GM04503 (cell line): Measurements from ENCODE around the gene TMEM135.

Source experiments
- DNase-seq: peaks from one replicate; pipeline ENCODE4 v3.0.0-alpha.2; 2012; ENCODE audit warnings: low read depth

TMEM135 gene

GRCh38 chr11:87301785-87302540 is 264.2 kb downstream of the TMEM135 start:
- DNase-seq: no peak

DNA sequence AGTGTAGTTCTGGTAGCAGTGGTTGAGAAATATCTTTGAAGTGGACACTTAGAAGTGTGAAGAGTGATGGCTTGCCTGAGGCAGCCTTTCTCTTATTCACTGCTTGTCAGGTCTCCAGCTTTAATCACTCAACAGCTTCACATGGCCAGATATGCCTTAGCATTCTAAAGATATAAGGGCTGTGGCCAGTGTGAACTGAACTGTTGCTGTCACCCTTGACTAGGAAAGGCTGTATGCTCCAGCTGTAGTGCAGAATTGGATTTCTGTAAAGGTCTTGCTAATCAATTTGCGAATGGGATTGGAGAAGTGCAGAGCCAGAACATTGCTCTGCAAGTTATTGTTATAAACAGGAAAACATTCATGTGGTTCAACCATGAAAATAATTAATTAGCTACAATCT is 266.7 kb downstream of the TMEM135 start:
- no peak for DNase-seq

DNA sequence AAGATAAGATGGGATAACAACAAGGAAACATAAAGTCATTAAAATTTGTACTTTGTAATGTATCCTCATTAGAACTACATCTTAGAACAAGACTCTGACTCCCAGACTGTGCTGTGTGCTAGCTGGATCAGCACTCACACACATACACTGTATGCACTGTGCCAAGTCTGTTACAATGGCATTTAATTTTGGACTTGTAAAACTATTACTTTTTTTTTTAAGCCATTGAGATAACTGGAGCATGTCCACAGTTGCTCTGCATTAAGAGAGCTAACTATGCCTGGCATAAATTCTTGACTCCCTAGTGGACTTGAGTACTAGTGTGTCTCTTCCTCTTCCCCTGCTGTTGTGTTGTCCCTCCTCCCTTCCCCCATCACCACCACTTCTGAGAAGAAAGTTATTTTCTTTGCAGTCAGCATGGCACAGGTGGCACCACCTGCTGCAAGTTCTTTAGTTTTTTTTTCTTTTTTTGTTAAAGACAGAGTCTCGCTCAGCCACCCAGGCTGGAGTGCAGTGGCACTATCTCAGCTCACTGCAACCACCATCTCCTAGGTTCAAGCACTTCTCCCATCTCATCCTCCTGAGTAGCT is 268.6 kb downstream of the TMEM135 start:
- no peak for DNase-seq

DNA sequence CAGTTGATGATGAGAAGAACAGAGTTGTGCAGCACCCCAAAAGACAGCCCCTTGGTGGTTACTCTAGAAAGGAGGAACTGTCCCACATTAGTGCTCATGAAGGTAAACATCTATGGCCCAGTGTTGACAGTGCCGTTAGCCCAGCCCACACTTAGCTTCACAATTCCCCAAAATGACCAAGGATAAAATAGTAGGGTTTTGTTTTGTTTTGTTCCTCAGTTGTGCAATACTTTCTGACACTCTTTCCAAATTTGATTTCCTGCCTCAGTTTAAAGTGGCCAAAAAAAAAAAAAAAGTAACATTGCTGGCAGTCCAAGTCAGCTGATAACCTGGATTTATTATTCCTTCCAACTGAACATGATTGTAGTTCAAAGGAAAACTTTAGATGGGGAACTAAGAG is 269.4 kb downstream of the TMEM135 start:
- DNase-seq: no peak

GRCh38 chr11:87315229-87315628 is 277.5 kb downstream of the TMEM135 start:
- no peak for DNase-seq

DNA sequence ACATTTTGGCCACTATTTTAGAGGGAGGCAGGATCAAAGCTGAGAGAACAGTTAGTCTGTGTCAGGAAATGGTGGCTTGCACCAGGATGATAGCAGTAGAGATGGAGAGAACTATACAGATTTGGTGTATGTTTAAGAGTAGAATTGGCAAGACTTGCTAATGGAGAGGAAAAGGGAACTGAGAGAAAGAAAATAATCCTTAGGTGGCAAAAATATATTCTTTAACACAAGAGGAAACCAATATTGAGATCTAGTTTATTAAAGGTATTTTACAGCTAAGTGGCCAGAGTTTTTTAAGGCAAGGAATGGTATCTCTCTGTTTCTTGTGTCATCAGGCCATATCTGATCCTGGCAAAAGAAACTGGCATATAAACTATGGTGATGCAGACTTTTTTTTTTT is 278.8 kb downstream of the TMEM135 start:
- DNase-seq: no peak

DNA sequence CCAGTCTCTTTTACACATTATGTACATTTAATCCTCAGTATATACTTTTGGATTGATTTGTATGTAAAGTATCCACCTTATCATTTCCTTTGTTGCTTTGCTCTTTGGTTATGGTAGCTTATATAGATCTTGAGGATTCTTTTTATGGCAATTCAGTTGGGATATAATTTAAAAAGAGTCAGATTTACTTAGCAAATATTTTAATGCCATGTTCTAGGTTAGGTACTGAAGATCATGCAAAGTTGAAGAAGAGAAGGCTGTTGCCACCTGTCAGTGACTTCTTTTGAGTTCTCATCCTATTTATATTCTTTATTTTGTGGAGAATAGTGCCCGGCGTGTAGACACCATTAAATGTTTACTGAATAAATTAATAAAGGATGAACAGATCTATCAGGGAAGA is 279.7 kb downstream of the TMEM135 start:
- DNase-seq: no peak

GRCh38 chr11:87320123-87320522 is 282.4 kb downstream of the TMEM135 start:
- DNase-seq: no peak

DNA sequence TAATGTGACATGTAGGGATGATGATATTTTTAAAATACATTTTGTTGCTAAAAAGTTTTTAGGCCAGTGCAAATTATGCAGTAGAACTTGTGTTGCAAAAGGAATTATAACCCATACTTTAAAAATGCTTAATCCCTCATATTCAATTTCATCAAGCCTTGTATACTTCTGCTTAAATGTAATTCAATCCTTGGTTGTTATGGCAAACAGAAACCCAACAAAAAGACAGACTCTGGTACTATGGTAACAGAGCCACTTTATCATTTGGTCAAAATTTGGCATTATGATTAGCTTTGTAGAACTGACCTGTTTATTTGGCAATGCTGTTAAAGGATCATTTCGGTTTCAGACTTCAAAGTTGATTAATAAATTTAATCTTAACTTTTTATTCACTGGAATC is 284.8 kb downstream of the TMEM135 start:
- DNase-seq: no peak

DNA sequence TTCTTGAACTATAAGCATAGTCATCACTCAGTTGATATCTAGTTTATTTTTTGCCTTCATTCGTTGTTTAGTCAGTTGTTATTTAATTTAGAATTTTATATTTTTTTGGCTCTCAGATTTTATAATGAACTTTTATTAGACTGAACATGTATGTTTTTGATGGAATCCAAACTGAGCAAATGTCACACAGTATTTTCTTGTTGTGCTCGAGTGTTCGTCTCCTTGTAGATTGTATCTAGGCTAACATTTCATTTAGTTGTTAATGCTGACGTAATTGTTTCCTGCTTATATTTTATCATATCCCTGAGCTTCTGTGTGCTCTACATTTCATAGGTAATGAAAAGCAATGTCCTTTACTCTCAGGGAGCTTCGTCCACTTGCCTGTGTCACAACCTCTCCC is 286.2 kb downstream of the TMEM135 start:
- no peak for DNase-seq

DNA sequence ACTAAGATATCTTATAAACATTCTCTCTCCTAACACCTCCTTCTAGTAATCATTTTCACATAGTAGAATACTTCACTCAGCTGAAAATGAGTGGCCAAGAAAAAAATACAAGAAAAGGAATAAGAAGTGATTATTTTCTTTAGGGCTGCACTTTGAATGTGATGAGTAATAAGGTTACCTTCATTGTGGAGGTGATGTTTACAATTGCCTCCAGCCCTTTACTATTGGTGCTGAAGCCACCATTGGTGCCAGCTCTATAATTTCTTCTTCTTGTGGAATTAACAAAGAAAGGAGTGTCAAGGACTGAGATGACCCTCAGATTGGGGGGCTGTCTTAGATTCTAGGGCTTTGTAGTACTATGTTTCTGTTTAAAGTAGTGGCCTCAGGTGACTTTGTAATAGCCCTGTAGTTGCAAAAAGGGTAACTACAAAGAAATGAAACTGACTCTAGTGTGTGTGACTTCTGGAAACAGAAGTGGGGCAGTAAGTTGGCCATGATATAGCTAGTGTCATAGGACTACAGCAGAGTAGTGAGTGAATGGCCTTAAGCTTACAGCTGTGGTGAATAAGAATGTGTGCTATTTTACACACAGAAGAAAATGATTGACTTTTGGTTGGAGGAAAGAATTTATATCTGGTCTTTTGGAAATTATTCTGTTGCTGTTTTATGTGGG is 287.2 kb downstream of the TMEM135 start:
- DNase-seq: no peak

GRCh38 chr11:87325490-87325872 is 287.7 kb downstream of the TMEM135 start:
- no peak for DNase-seq

GRCh38 chr11:87326594-87326993 is 288.9 kb downstream of the TMEM135 start:
- DNase-seq: no peak

- DNase-seq: no peak
Observed at GRCh38 chr11:87329172-87329571, 291.4 kb downstream of the TMEM135 start.

DNA sequence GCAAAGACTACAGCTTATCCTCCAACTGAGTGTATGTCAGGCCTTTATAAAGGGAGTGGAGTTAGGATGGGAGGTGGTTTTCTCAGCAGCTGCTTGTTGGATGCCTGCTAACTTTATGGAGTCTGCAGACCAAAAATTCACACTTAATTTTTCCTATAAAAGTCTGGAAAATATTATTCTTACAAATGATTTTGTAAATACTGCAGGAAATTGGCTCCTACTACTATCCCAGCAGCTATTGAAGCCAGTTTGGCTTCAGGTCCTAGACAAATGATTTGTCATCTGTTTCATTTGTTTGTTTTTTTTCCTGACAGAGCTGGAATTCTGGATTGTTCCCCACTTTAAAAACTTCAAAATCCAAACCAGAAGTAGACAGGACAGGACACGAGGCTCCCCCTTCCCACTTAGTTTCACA is 292.5 kb downstream of the TMEM135 start:
- DNase-seq: no peak

GRCh38 chr11:87331273-87331672 is 293.5 kb downstream of the TMEM135 start:
- DNase-seq: no peak

DNA sequence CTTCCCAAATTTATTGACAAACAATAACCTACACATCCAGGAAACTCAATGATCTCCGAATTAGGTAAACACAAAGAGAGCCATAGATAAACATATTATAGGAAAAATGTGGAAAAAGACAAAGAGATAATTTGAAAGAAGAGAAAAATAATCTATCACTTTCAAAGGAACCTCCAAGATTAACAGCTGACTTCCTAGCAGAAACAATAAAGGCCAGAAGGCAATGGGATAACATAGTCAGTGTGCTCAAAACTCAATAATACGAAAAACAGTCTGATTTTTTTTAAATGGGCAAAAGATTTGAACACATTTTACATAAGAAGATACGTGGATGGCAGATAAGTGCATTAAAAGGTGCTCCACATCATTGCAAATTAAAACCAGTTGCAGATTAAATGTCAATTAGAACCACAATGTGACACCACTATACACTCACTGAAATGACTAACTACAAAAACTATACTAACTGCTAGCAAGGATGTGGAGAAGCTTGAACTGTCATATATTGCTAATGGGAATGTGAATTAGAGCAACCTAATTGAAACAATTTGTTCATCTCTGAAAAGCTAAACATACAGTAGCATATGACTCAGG is 300.4 kb downstream of the TMEM135 start:
- no peak for DNase-seq

DNA sequence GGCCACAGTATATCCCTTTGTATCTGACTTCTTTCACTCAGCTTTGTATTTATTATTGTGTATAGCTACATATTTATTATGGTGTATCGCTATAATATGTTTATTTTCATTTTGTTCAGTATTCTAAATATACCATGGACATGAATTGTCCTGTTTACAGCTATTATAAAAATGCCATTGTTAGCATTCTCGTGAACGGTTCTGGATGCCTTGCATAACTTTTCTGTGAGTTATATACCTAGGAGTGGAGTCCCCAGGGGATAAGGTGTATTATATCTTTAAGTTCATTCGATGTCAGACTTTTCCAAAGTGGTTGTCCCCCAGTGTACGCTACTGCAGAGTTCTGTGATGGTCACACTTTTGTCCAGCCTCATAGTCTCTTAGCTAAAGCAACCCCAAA is 301.7 kb downstream of the TMEM135 start:
- no peak for DNase-seq

GRCh38 chr11:87347441-87347840 is 309.7 kb downstream of the TMEM135 start:
- DNase-seq: no peak

DNA sequence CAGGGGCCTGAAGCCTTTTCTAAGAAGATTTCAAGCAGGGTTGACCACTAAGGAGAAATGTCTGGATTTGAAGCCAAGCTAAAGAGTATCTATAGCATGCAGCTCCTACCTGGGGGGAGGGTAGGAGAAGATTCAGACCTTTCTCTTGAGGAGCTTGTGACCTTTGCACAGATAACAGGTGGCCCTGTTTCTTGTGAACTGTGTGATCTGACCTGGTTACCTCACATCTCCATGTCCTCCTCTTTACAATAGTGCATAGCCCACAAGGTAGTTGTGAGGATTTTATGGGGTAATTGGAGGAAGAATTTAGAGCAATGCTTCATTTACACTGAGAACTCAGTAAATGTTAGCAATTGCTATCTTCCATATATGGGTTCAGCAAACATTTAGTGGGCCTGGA is 310.1 kb downstream of the TMEM135 start:
- DNase-seq: no peak

- no peak for DNase-seq
Observed at GRCh38 chr11:87351676-87352075, 313.9 kb downstream of the TMEM135 start.

DNA sequence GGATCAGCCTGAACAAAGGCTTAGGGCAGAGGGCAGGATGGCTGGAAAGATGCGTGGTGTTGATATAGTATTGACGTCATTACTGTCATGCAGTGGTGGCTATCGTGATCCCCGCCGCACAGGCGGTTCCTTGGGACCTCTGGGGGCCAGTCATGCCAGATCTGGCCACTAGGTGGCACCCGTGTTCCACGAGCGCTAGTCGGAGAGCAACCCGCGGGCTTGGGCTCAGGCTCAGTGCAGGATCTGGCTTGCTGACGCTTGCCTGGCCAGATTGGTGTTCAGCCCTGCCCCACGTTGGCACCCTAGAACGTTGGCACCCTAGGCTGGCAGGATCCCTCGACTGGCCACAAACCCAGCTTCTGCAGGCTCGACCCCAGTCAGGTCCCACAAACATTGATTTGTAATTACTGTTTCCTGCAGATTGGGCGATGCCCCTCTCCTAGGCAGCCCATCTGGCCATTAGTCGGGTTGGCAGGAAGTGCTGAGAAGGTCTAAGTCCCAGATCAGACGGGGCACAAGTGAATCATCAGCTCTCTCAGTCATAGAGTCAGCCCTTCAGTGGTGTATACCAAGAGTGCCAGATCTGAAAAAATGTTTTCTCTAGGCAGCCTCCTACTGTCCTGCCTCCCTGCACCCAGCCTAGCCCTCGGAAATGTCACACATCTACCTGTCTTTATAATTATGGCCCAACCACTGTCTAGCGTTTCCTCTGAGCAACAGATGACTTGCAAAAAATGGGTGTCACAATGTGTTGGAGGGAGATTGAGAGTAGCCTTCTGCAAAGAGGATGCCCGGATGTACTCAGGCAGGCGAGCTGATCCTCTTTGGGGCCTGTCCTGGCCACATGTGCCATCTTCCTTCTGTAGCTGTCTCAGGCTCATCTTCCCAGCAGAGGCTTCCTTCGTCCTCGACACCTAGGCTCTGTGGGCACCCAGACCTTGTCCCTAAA is 315.3 kb downstream of the TMEM135 start:
- DNase-seq: peak; percentile 50
